HEK293T (cell line): ENCODE measurements around the gene SLCO3A1.

ENCODE experiments used
- FOXK2 ChIP-seq: fragments of 450-650 bp; IDR thresholded peaks from 2 replicates; pipeline ENCODE4 v1.6.1; 2016; ENCODE audit warnings: mild to moderate bottlenecking
- HDGF ChIP-seq: fragments of 450-650 bp; IDR thresholded peaks from 2 replicates; pipeline ENCODE4 v1.6.1; 2017; ENCODE audit warnings: antibody characterized with exemption, borderline replicate concordance
- ZNF384 ChIP-seq: fragments of 450-650 bp; IDR thresholded peaks from 2 replicates; pipeline ENCODE4 v1.6.1; 2016

- TF ChIP-seq FOXK2, result no peak
- TF ChIP-seq ZNF384, result no peak
- no peak for TF ChIP-seq HDGF
Measured at GRCh38 chr15:91974321-91974720, 120.8 kb downstream of the SLCO3A1 start.
